ENCODE results near the gene ZNF169.

Gene ZNF169

GRCh38 chr9:94212091-94212490 lies 47.0 kb upstream of the ZNF169 start (continued):
- TF ChIP-seq ZNF2 (tag by site-specific recombination; IDR thresholded peaks at IDR 0.05) (no peak), ZFP41 (tag by site-specific recombination; IDR thresholded peaks at IDR 0.05; ENCODE audit: borderline replicate concordance) (no peak), ZFHX2 (tag by site-specific recombination; conservative IDR thresholded peaks at IDR 0.05) (no peak)

GRCh38 chr9:94212531-94212930 lies 46.6 kb upstream of the ZNF169 start:
- TF ChIP-seq ZNF266 (tag by site-specific recombination; IDR thresholded peaks at IDR 0.05; ENCODE audit: low read depth) (no peak), ZNF571 (tag by site-specific recombination; IDR thresholded peaks at IDR 0.05) (no peak), ATF2 (tag by site-specific recombination; IDR thresholded peaks at IDR 0.05; ENCODE audit: low read depth) (no peak), EGR2 (tag by site-specific recombination; IDR thresholded peaks at IDR 0.05; ENCODE audit: low read depth) (no peak), ZNF335 (tag by site-specific recombination; conservative IDR thresholded peaks at IDR 0.05) (no peak), ZNF292 (tag by site-specific recombination; IDR thresholded peaks at IDR 0.05; ENCODE audit: borderline replicate concordance, low read depth) (no peak), ZNF513 (tag by site-specific recombination; IDR thresholded peaks at IDR 0.05) (no peak), ZSCAN18 (tag by site-specific recombination; IDR thresholded peaks at IDR 0.05) (no peak), FEZF1 (tag by site-specific recombination; IDR thresholded peaks at IDR 0.05) (no peak), ZNF549 (tag by site-specific recombination; IDR thresholded peaks at IDR 0.05) (no peak), ZNF404 (tag by site-specific recombination; IDR thresholded peaks at IDR 0.05) (no peak), HOXD13 (CRISPR knock-in tag; IDR thresholded peaks at IDR 0.05; ENCODE audit: borderline replicate concordance) (no peak), SP3 (tag by site-specific recombination; IDR thresholded peaks at IDR 0.05) (no peak)

GRCh38 chr9:94213511-94214124 lies 45.5 kb upstream of the ZNF169 start:
- no peak overlapping the region for H3K4me3 ChIP-seq (ENCODE audit: low read depth, low read length)
- CTCF ChIA-PET, result interaction anchor here (0.6 to 10.0 kb wide), 42 partner anchors 11 to 1083 kb away, joined by 3 to 175 read pairs (median 4); partner anchors contain the start of gene ZNF169
- H3K27ac ChIP-seq (ENCODE audit: extremely low read depth, low read depth, low read length), result no peak overlapping the region
- H3K4me1 ChIP-seq (ENCODE audit: control insufficient read depth, insufficient read depth, low read length), result no peaks in the 10 kb centered on the region
- TF ChIP-seq ZNF654 (tag by site-specific recombination; IDR thresholded peaks at IDR 0.05; ENCODE audit: low read depth) (peak; percentile 86), SP7 (tag by site-specific recombination; IDR thresholded peaks at IDR 0.05) (no peak), CTCF (tag by site-specific recombination; IDR thresholded peaks at IDR 0.05) (peak; percentile 39), ZSCAN30 (tag by site-specific recombination; IDR thresholded peaks at IDR 0.05) (0 out of 2 replicates have a peak, but pooled peaks have one; percentile 14)
- H3K9me3 ChIP-seq (ENCODE audit: control insufficient read depth, insufficient read depth, low read depth, low read length), result no peaks in the 10 kb centered on the region
- no peaks in the 10 kb centered on the region for H3K36me3 ChIP-seq (ENCODE audit: control insufficient read depth in 2 of 2, insufficient read depth in 1 of 2, low read length in 2 of 2)
- POLR2A ChIA-PET, result interaction anchor here (1.6 kb wide), 1 partner anchor 197 kb away, joined by 3 read pairs; no protein-coding TSS in a partner anchor

More at GRCh38 chr9:94212531-94212930, 46.6 kb upstream of the ZNF169 start:
- Histone ChIP-seq H3K4me3 (ENCODE audit: low read depth, low read length) (no peak overlapping the region), H3K4me1 (ENCODE audit: control insufficient read depth, insufficient read depth, low read length) (no peaks in the 10 kb centered on the region), H3K36me3 (ENCODE audit: control insufficient read depth in 2 of 2, insufficient read depth in 1 of 2, low read length in 2 of 2) (no peaks in the 10 kb centered on the region), H3K27ac (ENCODE audit: extremely low read depth, low read depth, low read length) (no peak overlapping the region), H3K9me3 (ENCODE audit: control insufficient read depth, insufficient read depth, low read depth, low read length) (no peaks in the 10 kb centered on the region)
- ChIA-PET POLR2A (no interaction called here), CTCF (interaction anchor here (0.6 to 10.0 kb wide), 20 partner anchors 14 to 531 kb away, joined by 3 to 175 read pairs (median 4); no protein-coding TSS in a partner anchor)

Measured in HEK293 (cell line).